Measurements from ENCODE around the gene ZNF865.

The ZNF865 gene

GRCh38 chr19:55622242-55622969 lies 17.0 kb downstream of the ZNF865 start:
- no peak overlapping the region for H3K4me3 ChIP-seq (ENCODE audit: low read depth, low read length)
- no peak for TF ChIP-seq CTCF (IDR thresholded peaks at IDR 0.05; ENCODE audit: borderline replicate concordance, insufficient read depth, low read depth, low read length)

DNA sequence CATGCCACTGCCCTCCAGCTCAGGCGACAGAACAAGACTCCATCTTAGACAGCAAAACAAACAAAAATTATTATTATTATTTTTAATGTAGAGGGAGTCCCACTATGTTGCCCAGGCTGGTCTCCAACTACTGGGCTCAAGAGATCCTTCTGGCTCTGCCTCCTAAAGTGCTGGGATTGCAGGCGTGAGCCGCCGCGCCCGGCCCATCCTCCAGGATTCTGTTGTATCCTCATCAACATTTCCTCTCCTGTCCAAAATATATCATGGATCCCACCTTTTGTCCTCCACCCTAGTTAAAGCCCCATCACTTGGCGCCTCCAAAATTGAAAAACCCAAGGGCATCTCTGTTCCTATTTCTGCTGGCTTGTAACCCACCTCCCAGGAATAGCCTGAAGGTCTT lies 17.7 kb downstream of the ZNF865 start:
- TF ChIP-seq CTCF (IDR thresholded peaks at IDR 0.05; ENCODE audit: borderline replicate concordance, insufficient read depth, low read depth, low read length): no peak
- H3K4me3 ChIP-seq (ENCODE audit: low read depth, low read length): no peak overlapping the region

- H3K4me3 ChIP-seq (ENCODE audit: low read depth, low read length): no peak overlapping the region
- no peak for TF ChIP-seq CTCF (IDR thresholded peaks at IDR 0.05; ENCODE audit: borderline replicate concordance, insufficient read depth, low read depth, low read length)
Observed at GRCh38 chr19:55623561-55623960, 18.1 kb downstream of the ZNF865 start.

- no peak for TF ChIP-seq CTCF (IDR thresholded peaks at IDR 0.05; ENCODE audit: borderline replicate concordance, insufficient read depth, low read depth, low read length)
- peak within 1 kb of the TSS; percentile 43 for H3K4me3 ChIP-seq (ENCODE audit: low read depth, low read length)
Observed at GRCh38 chr19:55624109-55625003, 18.9 kb downstream of the ZNF865 start, which contains the start of gene ZNF784. TSS of gene ZNF784 (minus strand) at chr19:55624566. CDS start at chr19:55624561, 5 bp downstream.

DNA sequence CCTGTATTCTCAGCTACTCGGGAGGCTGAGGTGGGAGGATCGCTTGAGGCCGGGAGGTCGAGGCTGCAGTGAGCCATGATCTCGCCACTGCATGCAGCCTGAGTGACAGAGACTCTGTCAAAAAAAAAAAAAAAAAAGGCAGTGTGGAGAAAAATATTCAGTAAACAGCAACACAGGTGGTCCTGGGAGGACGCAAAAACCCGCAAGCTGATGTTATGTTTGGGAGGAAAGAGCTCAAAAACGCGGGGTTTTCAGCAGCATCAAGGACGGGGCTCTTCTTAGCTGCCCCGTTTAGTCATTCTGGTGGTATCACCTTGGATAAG lies 19.5 kb downstream of the ZNF865 start:
- no peak overlapping the region for H3K4me3 ChIP-seq (ENCODE audit: low read depth, low read length)
- no peak for TF ChIP-seq CTCF (IDR thresholded peaks at IDR 0.05; ENCODE audit: borderline replicate concordance, insufficient read depth, low read depth, low read length)

DNA sequence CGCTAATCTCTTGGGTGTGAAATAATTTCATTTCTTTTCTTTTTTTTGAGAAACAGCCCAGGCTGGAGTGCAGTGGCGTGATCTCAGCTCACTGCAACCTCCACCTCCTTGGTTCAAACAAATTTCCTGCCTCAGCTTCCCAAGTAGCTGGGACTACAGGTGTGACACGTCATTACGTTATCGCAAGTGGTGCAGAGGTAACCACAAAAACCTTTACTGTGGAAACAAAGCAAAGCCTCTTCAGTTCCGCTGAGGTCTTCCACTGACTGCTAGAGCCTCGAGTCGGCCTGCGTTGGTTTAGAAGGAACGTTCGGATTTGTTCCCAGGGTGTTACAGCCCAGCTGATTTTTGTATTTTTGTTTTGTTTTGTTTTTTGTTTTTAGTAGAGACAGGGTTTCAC lies 20.9 kb downstream of the ZNF865 start:
- no peak for TF ChIP-seq CTCF (IDR thresholded peaks at IDR 0.05; ENCODE audit: borderline replicate concordance, insufficient read depth, low read depth, low read length)
- no peak overlapping the region for H3K4me3 ChIP-seq (ENCODE audit: low read depth, low read length)

Data from GM12875 (cell line).